ENCODE results near the gene ROCK2. TPM values are rescaled to one million over a fixed set of nuclear protein-coding genes. Genes with fewer than 3 reads are reported as not detected.

Gene ROCK2
- total and polyA plus RNA-seq, 7 donors = 12.1 to 84.4 (median 60.8) TPM

- TF ChIP-seq CTCF (IDR thresholded peaks at IDR 0.05) = no peak
- no peak for ATAC-seq
- no peak for DNase-seq
- Histone ChIP-seq H3K27ac (no peak overlapping the region), H3K4me3 (no peak overlapping the region), H3K4me1 (no peaks in the 10 kb centered on the region), H3K27me3 (ENCODE audit: insufficient read depth in 3 of 3, low read length in 2 of 3) (no peaks in the 10 kb centered on the region), H3K9me3 (no peaks in the 10 kb centered on the region), H3K36me3 (ENCODE audit: insufficient read depth in 1 of 2, low read depth in 1 of 2) (peaks cover 7 to 98% of the 10 kb centered on the region in 2 donors)
- intact Hi-C loops (cut with DNase I) = loop anchor here in 1 of 2 donors (5.0 kb wide), 1 partner anchor 33 kb away; no protein-coding TSS in a partner anchor
- 96 to 99% (median 98%) methylated on average over 3 of the region's 3 CpGs for WGBS, 3 donors
These were observed 129.0 kb downstream of the ROCK2 start for GRCh38 chr2:11215407-11215806.

GRCh38 chr2:11214770-11215169, 129.7 kb downstream of the ROCK2 start:
- Histone ChIP-seq H3K4me1 (no peaks in the 10 kb centered on the region), H3K4me3 (no peak overlapping the region), H3K27ac (no peak overlapping the region), H3K27me3 (ENCODE audit: insufficient read depth in 3 of 3, low read length in 2 of 3) (no peaks in the 10 kb centered on the region), H3K9me3 (no peaks in the 10 kb centered on the region), H3K36me3 (ENCODE audit: insufficient read depth in 1 of 2, low read depth in 1 of 2) (peaks cover 7 to 99% of the 10 kb centered on the region in 2 donors)
- intact Hi-C loops (cut with DNase I) = loop anchor here in 1 of 2 donors (5.0 kb wide), 1 partner anchor 32 kb away; no protein-coding TSS in a partner anchor
- no peak for ATAC-seq
- DNase-seq = no peak
- 68 to 82% (median 79%) methylated on average over 4 of the region's 4 CpGs for WGBS, 3 donors
- TF ChIP-seq CTCF (IDR thresholded peaks at IDR 0.05) = no peak

- DNase-seq (no peak), ATAC-seq (no peak)
- Histone ChIP-seq H3K4me3 (no peak overlapping the region), H3K27me3 (ENCODE audit: insufficient read depth in 3 of 3, low read length in 2 of 3) (no peaks in the 10 kb centered on the region), H3K9me3 (no peaks in the 10 kb centered on the region), H3K36me3 (ENCODE audit: insufficient read depth in 1 of 2, low read depth in 1 of 2) (peaks cover 7 to 99% of the 10 kb centered on the region in 2 donors), H3K27ac (no peak overlapping the region), H3K4me1 (no peaks in the 10 kb centered on the region)
- no peak for TF ChIP-seq CTCF (IDR thresholded peaks at IDR 0.05)
- intact Hi-C loops (cut with DNase I) = no loop called here
- WGBS, 3 donors = 86 to 100% (median 96%) methylated on average over 1 of the region's 1 CpG
These were observed 130.5 kb downstream of the ROCK2 start for GRCh38 chr2:11213975-11214374.

DNA sequence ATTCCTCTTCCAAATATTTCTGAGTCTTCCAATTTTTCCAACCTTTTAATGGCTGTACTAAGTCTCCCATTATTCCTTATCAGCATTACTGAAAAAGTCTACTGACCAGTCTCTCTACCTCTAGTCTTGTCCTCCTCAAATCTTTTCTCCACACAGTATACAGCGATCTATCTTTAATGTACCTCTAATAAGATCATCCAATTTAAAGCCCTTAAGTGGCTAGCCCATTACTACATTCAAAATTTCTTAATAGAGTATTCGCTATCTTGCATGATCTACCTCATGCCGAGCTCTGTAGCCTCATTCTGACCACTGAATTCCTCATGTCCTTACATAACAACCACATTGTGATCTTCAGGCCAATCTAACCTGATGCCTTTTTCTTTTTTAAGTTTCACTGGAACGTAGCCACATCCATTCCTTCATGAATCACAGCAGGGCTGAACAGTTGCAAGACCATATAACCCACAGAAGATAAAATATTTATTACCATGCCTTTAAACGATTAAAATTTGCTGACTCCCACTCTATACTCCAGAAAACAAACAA, 131.3 kb downstream of the ROCK2 start:
- DNase-seq (no peak), ATAC-seq (peak; percentile 48 to 80 (median 66))
- Histone ChIP-seq H3K27me3 (ENCODE audit: insufficient read depth in 3 of 3, low read length in 2 of 3) (no peaks in the 10 kb centered on the region), H3K36me3 (ENCODE audit: insufficient read depth in 1 of 2, low read depth in 1 of 2) (peaks cover 7 to 100% of the 10 kb centered on the region in 2 donors), H3K4me3 (no peak overlapping the region), H3K27ac (no peak overlapping the region), H3K4me1 (no peaks in the 10 kb centered on the region), H3K9me3 (no peaks in the 10 kb centered on the region)
- TF ChIP-seq CTCF (IDR thresholded peaks at IDR 0.05) = no peak
- intact Hi-C loops (cut with DNase I) = no loop called here
- 73 to 80% (median 76%) methylated on average over 5 of the region's 5 CpGs for WGBS, 3 donors

- no peaks in the 10 kb centered on the region for H3K9me3 ChIP-seq
- no peak overlapping the region for H3K27ac ChIP-seq
- DNase-seq (no peak), ATAC-seq (no peak)
- no peak for TF ChIP-seq CTCF (IDR thresholded peaks at IDR 0.05)
- H3K27me3 ChIP-seq (ENCODE audit: insufficient read depth in 3 of 3, low read length in 2 of 3) = no peaks in the 10 kb centered on the region
- peaks cover 7 to 100% of the 10 kb centered on the region in 2 donors for H3K36me3 ChIP-seq (ENCODE audit: insufficient read depth in 1 of 2, low read depth in 1 of 2)
- intact Hi-C loops (cut with DNase I) = no loop called here
- H3K4me1 ChIP-seq = no peaks in the 10 kb centered on the region
- no peak overlapping the region for H3K4me3 ChIP-seq
These were observed 131.8 kb downstream of the ROCK2 start for GRCh38 chr2:11212645-11213044.
